HG02884 (cell line): ENCODE measurements around the gene OR10A4.
A peak's percentile ranks its signal among the peaks of the same experiment; 100 is the strongest.
"Not testable (repeated sequence)": the region's sequence is repeated elsewhere in the genome, so short reads cannot be mapped to it uniquely, and the experiment has no call there.

Source experiments
- ATAC-seq: cut with Tn5 transposase; IDR thresholded peaks from one replicate; pipeline ENCODE4 v1.9.1; 2021; ENCODE audit warnings: mild to moderate bottlenecking, moderate library complexity; ENCODE audit not compliant: unreplicated experiment

Gene OR10A4

DNA sequence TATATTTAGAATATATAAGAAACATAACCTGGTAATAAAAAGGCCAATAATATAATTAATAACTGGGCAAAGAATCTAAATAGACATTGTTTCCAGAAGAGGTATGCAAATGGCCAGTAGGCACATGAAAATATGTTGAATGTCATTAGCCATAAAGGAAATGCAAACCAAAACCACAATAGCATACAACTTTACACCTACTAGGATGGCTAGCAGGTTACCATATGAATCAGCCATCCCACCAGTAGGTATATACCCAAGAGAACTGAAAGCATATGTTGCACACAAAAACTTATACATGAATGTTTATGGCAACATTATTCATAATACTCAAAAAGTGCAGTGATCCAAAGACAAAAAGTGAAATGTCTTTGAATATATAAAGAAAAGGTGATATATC lies 18.6 kb downstream of the OR10A4 start:
- ATAC-seq, result peak; percentile 98

DNA sequence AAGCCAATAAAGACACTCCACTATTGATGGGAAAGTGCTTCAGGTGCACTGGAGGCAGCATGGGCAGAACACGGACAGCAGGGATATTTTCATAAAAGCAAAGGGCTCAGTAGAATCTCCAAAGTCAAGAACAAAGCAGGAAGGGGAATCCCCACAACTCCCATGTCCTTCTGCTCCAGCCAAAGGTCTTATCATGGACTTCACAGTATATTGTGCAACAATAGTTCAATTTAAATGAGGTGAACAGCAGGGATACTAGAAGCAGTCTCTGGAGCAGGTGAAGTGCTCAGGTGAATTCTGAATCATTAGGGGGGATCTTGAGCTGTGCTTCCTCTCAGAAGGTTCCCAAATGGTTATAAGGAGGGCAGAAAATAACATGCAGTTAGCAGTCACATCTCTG lies 22.5 kb downstream of the OR10A4 start:
- no peak for ATAC-seq

DNA sequence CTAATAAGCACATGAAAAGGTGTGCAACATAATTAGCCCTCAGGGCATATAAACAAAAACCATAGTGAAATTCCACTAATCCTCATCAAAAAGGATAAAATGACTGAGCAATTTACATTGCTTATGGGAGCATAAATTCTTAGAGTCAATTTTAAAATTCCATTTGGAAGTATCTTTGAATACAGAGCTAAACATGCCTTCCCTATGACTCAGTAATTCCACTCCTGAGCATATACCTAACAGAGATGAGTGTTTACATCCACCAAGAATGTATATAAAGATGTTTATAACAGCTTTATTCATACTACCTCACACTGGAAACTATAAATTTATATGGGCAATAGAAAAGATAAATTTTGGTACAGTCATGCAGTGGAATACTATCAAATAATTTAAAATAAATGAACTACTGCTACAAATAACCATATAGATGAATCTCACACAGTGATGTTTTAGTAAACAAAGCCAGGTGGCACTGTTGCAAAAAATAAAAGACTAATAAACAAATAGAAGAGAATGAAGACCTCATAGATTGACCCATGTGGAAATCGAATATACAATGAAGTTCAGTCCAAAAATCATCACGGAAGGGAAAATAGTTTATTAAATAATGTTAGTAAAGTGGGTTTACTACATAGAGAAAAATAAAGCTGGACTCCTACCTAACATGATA lies 24.0 kb downstream of the OR10A4 start:
- ATAC-seq, result no peak

DNA sequence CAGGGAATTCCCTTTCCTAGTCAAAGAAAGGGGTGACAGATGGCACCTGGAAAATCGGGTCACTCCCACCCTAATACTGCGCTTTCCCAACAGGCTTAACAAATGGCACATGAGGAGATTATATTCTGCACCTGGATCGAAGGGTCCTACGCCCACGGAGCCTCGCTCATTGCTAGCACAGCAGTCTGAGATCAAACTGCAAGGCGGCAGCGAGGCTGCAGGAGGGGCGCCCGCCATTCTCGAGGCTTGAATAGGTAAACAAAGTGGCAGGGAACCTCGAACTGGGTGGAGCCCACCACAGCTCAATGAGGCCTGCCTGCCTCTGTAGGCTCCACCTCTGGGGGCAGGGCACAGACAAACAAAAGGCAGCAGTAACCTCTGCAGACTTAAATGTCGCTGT lies 28.4 kb downstream of the OR10A4 start:
- not testable (repeated sequence) for ATAC-seq

DNA sequence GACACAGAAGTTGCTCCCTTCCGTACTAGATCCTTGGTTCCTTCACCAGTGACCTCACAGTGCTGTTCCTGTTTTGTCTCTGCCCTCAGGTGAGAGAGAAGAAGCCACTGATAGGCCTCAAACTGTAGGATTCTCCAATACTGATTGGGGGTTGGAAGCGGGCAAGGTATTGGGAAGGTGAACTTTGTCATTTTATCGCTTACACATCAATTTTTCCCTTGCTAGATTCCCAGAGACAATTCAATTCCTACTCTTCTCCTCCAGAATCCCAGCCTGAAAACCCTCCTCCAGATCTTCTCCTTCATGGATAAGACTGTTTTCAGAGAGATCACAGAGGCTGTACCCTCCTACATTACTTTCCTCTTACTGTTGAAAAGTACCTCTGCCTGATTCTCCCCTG lies 35.0 kb downstream of the OR10A4 start:
- no peak for ATAC-seq

DNA sequence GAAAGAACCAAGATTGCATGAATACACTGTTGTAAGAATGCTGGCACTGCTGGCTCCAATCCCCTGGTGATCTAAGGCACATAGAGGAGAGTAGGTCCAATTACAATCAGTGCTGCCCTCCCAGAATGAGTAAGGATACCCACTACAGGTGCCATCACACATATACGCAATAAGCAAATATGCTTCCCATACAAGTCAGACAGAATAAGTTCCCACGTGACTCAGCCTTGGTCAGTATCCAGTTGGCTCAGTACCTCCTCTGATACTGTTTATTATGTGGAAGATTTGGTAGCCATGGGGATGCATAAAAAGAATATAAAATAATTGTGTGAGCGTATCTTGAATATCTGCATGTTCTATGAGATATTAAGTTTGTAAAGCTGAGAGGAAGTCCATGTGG lies 35.5 kb downstream of the OR10A4 start:
- ATAC-seq, result no peak

DNA sequence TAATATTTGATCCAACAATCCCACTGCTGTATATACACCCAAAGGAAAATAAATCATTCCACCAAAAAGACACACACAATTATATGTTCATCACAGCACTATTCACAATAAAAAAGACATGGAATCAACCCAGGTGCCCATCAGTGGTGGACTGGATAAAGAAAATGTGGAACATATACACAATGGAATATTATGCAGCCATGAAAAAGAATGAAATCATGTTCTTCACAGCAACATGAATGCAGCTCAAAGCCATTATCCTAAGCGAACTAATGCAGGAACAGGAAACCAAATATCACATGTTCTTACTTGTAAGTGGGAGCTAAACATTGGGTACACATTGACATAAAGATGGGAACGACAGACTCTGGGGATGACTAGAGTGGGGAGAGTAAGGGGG lies 43.3 kb downstream of the OR10A4 start:
- ATAC-seq, result no peak

DNA sequence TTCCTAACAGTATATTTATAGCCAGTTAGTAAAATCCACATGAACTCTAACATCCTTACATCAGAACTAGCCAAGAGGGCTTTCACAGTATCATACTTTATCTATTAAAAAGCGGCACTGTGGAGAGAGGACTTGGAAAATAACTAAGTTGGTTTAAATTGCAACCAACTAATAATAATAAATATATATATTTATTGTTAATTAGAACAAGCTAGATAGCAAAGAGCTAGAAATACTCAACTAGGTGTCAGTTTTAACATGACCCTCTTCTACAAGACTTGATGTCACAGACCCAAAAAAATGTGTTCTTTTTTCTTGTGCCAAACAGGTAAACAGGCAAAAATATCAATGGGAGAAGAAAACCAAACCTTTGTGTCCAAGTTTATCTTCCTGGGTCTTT lies 44.3 kb downstream of the OR10A4 start, which contains the start of gene OR2D3:
TSS of gene OR2D3 (plus strand) at position 301 of the 400 bp plus-strand sequence. CDS start at position 301, 0 bp downstream.
- no peak for ATAC-seq

DNA sequence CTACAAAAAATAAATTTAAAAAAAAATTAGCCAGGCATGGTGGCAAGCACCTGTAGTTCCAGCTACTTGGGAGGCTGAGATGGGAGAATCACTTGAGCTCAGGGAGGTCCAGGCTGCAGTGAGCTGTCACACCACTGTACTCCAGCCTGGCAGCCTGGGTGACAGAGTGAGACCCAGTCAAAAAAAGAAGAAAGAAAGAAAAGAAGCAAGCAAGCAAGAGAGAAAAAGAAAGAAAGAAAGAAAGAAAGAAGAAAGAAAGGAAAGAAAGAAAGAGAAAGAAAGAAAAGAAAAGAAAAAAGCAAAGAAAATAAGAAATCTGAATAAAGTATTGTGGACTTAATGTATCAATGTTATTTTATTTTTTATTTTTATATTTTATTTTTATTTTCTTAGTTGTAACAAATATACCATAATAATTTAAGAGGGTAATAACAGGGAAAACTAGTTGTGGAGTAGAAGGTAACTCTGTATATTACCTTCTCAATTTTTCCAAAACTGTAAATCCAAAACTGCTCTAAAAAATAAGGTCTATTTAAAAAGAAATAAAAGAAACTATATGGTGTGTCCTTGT lies 48.7 kb downstream of the OR10A4 start:
- ATAC-seq, result no peak

DNA sequence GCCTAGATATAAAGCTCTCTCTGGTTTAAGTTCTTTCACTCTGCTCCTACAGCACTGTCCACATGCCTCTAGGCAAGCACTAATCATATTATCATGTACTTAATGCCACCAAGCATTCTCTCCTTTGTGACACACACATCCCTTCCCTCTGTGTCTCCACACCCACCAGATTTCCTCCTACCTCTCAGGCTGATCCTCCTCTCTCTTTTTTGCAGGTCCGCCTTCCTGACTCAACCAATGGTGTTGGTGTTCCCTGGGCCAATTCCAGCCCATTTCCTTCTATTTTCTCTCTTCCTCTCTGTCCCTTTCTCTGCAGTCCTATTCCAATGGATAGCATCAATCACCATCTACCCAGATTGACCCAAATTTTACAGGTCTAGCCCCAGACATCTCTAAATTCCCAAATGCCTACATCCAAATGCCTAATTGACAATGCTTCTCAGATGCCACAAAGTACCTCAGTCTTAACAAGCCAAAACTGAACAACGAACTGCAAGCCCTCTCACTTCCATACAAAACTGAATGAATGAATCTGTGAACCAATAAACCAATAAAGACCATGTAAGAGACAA lies 49.3 kb downstream of the OR10A4 start:
- peak; percentile 3 for ATAC-seq

DNA sequence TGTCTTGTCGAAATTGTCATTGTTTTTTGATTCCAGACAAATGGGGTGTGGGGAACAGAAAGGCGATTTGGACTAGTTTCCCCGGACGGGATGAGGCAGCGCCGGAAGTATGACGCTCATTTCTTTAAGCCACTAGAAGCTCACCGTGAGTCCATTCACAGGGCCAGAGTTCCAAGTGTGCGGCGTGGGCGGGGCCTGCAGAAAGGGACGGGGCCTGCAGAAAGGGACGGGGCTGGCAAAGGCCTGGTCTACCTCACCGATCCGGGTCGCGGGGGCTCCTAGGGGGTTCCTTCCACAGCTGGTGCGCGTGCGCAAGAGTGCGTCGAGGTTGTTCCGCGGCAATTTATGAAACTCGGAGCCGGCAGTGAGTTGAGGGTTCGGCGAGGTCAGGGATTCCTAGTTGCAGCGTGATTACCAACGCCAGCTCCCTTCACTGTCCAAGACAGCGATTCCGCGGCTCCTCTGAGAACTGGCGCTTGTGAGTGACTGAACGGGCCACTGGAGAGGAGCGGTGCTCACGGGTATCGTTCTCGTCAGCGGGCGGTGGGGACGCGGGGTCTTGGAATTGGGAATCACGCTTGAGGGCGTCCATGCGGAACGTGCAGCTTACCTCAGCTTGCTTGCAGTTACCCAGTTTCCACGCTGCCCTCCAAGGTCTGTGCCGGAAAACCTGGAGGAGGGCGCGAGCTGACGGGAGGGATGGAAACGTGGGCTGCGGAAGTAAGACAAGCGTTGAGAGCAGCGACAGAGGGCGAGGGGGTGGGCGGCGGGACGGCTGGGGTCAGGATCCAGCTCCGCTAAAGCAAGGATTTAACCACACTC lies 50.0 kb downstream of the OR10A4 start, which contains the start of gene ZNF215:
TSS of gene ZNF215 (plus strand) at position 219 of the 822 bp plus-strand sequence. CDS start 5,847 bp downstream, outside the sequence.
- peak; percentile 65 for ATAC-seq

DNA sequence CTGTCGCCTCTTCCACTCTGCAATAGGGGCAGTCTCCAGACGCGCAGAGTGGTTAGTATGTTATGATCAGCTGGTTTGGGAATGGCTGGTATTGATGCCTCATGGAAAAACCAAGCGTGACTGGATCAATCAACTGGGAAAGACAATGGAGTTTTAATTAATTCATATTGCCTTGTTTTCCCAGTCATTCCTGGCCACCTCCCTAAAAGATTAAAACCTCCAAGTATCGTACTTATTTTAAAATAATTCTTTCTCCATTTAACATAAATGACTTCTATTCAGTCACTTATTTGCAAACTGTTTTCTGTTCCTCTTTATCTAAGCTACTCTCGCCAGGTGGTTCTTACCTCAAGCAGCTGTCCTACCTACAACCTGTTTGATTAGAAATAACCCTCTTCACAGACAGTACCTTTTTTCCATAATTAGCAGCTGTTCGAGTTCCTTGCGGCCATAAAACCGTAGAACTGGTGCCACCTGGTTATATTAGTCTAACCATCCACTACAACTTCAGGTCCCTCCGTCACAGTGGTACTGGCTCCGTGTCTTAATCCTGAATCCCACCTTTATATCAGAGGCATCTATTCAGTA lies 50.7 kb downstream of the OR10A4 start:
- ATAC-seq, result peak; percentile 56
